MG63 (cell line): Measurements from ENCODE around the gene PKDREJ. TPM values are rescaled to one million over a fixed set of nuclear protein-coding genes. Genes with fewer than 3 reads are reported as not detected.

ENCODE experiments used
- DNase-seq: peaks from one replicate; pipeline ENCODE4 v3.0.0-alpha.2; 2020
- H3K27me3 ChIP-seq: fragments of 250-450 bp; sonication (Bioruptor Pico); 2 replicates; pipeline ENCODE4 v1.5.1; 2020; ENCODE audit warnings: mild to moderate bottlenecking, moderate library complexity
- H3K36me3 ChIP-seq: fragments of 250-450 bp; sonication (Bioruptor Pico); 2 replicates; pipeline ENCODE4 v1.5.1; 2020; ENCODE audit warnings: mild to moderate bottlenecking, moderate library complexity
- H3K4me3 ChIP-seq: fragments of 250-450 bp; sonication (Bioruptor Pico); 2 replicates; pipeline ENCODE4 v1.5.1; 2020; ENCODE audit warnings: mild to moderate bottlenecking, moderate library complexity
- H3K9me3 ChIP-seq: fragments of 250-450 bp; sonication (Bioruptor Pico); 2 replicates; pipeline ENCODE4 v1.5.1; 2020; ENCODE audit warnings: mild to moderate bottlenecking, moderate library complexity
- total RNA-seq: library from RNA; depleted of rRNA; stranded (reverse); fragments of >200 nt; shearing (Covaris generic); gene quantifications from 2 replicates; pipeline ENCODE4 v1.2.3, GENCODE V29; 2014; ENCODE audit warnings: low replicate concordance

PKDREJ gene
- total RNA-seq, 1 experiment from 2014 or later, result not detected

GRCh38 chr22:46233231-46233630 is 29.9 kb downstream of the PKDREJ start:
- no peak overlapping the region for H3K4me3 ChIP-seq
- H3K36me3 ChIP-seq, result no peaks in the 10 kb centered on the region
- DNase-seq, result peak; percentile 77
- no peaks in the 10 kb centered on the region for H3K27me3 ChIP-seq
- no peaks in the 10 kb centered on the region for H3K9me3 ChIP-seq

- no peaks in the 10 kb centered on the region for H3K9me3 ChIP-seq
- no peak overlapping the region for H3K4me3 ChIP-seq
- no peaks in the 10 kb centered on the region for H3K36me3 ChIP-seq
- H3K27me3 ChIP-seq, result no peaks in the 10 kb centered on the region
- DNase-seq, result no peak
These were observed 32.8 kb downstream of the PKDREJ start for GRCh38 chr22:46230262-46230901.

- Histone ChIP-seq H3K4me3 (no peak overlapping the region), H3K27me3 (no peaks in the 10 kb centered on the region), H3K36me3 (no peaks in the 10 kb centered on the region), H3K9me3 (no peaks in the 10 kb centered on the region)
- DNase-seq, result no peak
These were observed 33.4 kb downstream of the PKDREJ start for GRCh38 chr22:46229701-46230100.

- no peaks in the 10 kb centered on the region for H3K27me3 ChIP-seq
- no peaks in the 10 kb centered on the region for H3K9me3 ChIP-seq
- H3K36me3 ChIP-seq, result no peaks in the 10 kb centered on the region
- no peak overlapping the region for H3K4me3 ChIP-seq
- DNase-seq, result no peak
These were observed 36.6 kb downstream of the PKDREJ start for GRCh38 chr22:46226577-46226976.

- peaks cover 4% of the 10 kb centered on the region; the same call in 1 of the 2 replicates for H3K36me3 ChIP-seq
- H3K9me3 ChIP-seq, result no peaks in the 10 kb centered on the region
- DNase-seq, result no peak
- H3K4me3 ChIP-seq, result no peak overlapping the region
- H3K27me3 ChIP-seq, result no peaks in the 10 kb centered on the region
These were observed 37.5 kb downstream of the PKDREJ start for GRCh38 chr22:46225631-46226030.

GRCh38 chr22:46224898-46225290 is 38.2 kb downstream of the PKDREJ start:
- H3K4me3 ChIP-seq, result no peak overlapping the region
- no peaks in the 10 kb centered on the region for H3K9me3 ChIP-seq
- no peak for DNase-seq
- no peaks in the 10 kb centered on the region for H3K27me3 ChIP-seq
- peaks cover 4% of the 10 kb centered on the region; the same call in 1 of the 2 replicates for H3K36me3 ChIP-seq

- H3K9me3 ChIP-seq, result no peaks in the 10 kb centered on the region
- DNase-seq, result no peak
- no peak overlapping the region for H3K4me3 ChIP-seq
- H3K36me3 ChIP-seq, result peaks cover 6% of the 10 kb centered on the region; the same call in 1 of the 2 replicates
- no peaks in the 10 kb centered on the region for H3K27me3 ChIP-seq
These were observed 38.9 kb downstream of the PKDREJ start for GRCh38 chr22:46224044-46224897.

- Histone ChIP-seq H3K36me3 (peaks cover 6% of the 10 kb centered on the region; the same call in 1 of the 2 replicates), H3K9me3 (no peaks in the 10 kb centered on the region), H3K27me3 (no peaks in the 10 kb centered on the region), H3K4me3 (no peak overlapping the region)
- no peak for DNase-seq
These were observed 42.2 kb downstream of the PKDREJ start for GRCh38 chr22:46220921-46221320.

- no peaks in the 10 kb centered on the region for H3K9me3 ChIP-seq
- DNase-seq, result no peak
- peaks cover 6% of the 10 kb centered on the region; the same call in 1 of the 2 replicates for H3K36me3 ChIP-seq
- H3K4me3 ChIP-seq, result no peak overlapping the region
- no peaks in the 10 kb centered on the region for H3K27me3 ChIP-seq
These were observed 43.5 kb downstream of the PKDREJ start for GRCh38 chr22:46219636-46220035.

GRCh38 chr22:46214616-46215015 is 48.5 kb downstream of the PKDREJ start:
- no peak for DNase-seq
- Histone ChIP-seq H3K36me3 (peaks cover under 1% of the 10 kb centered on the region; the same call in 1 of the 2 replicates), H3K4me3 (no peak overlapping the region)

GRCh38 chr22:46214149-46214548 is 49.0 kb downstream of the PKDREJ start:
- no peak overlapping the region for H3K4me3 ChIP-seq
- H3K9me3 ChIP-seq, result no peaks in the 10 kb centered on the region; the same call in 1 of the 2 replicates
- H3K27me3 ChIP-seq, result no peaks in the 10 kb centered on the region
- DNase-seq, result no peak
- no peaks in the 10 kb centered on the region for H3K36me3 ChIP-seq

More at GRCh38 chr22:46214616-46215015, 48.5 kb downstream of the PKDREJ start:
- H3K27me3 ChIP-seq, result no peaks in the 10 kb centered on the region
- H3K9me3 ChIP-seq, result no peaks in the 10 kb centered on the region

- peaks cover 4% of the 10 kb centered on the region; the same call in 1 of the 2 replicates for H3K9me3 ChIP-seq
- no peaks in the 10 kb centered on the region for H3K36me3 ChIP-seq
- H3K27me3 ChIP-seq, result no peaks in the 10 kb centered on the region
- no peak for DNase-seq
- H3K4me3 ChIP-seq, result no peak overlapping the region
These were observed 50.1 kb downstream of the PKDREJ start for GRCh38 chr22:46213052-46213451.

GRCh38 chr22:46212195-46212594 is 50.9 kb downstream of the PKDREJ start:
- no peaks in the 10 kb centered on the region for H3K36me3 ChIP-seq
- no peak overlapping the region for H3K4me3 ChIP-seq
- no peaks in the 10 kb centered on the region for H3K27me3 ChIP-seq

GRCh38 chr22:46209262-46209661 is 53.9 kb downstream of the PKDREJ start:
- no peak for DNase-seq
- Histone ChIP-seq H3K4me3 (no peak overlapping the region), H3K27me3 (no peaks in the 10 kb centered on the region), H3K9me3 (peaks cover 4% of the 10 kb centered on the region; the same call in 1 of the 2 replicates), H3K36me3 (no peaks in the 10 kb centered on the region; the same call in 1 of the 2 replicates)

More at GRCh38 chr22:46212195-46212594, 50.9 kb downstream of the PKDREJ start:
- peaks cover 4% of the 10 kb centered on the region; the same call in 1 of the 2 replicates for H3K9me3 ChIP-seq
- DNase-seq, result no peak
